ENCODE measurements around the gene MICAL2. TPM values are rescaled to one million over a fixed set of nuclear protein-coding genes. Genes with fewer than 3 reads are reported as not detected.

Gene MICAL2
- total RNA-seq, 1 donor from 2014 or later = 197 TPM

- H3K9me3 ChIP-seq = no peaks in the 10 kb centered on the region
- H3K27me3 ChIP-seq = no peaks in the 10 kb centered on the region
- intact Hi-C loops (cut with DNase I) = loop anchor here (10.0 kb wide), 1 partner anchor 476 kb away; no protein-coding TSS in a partner anchor
- no peak for ATAC-seq
- no peak for DNase-seq
- TF ChIP-seq, protein P1, sequence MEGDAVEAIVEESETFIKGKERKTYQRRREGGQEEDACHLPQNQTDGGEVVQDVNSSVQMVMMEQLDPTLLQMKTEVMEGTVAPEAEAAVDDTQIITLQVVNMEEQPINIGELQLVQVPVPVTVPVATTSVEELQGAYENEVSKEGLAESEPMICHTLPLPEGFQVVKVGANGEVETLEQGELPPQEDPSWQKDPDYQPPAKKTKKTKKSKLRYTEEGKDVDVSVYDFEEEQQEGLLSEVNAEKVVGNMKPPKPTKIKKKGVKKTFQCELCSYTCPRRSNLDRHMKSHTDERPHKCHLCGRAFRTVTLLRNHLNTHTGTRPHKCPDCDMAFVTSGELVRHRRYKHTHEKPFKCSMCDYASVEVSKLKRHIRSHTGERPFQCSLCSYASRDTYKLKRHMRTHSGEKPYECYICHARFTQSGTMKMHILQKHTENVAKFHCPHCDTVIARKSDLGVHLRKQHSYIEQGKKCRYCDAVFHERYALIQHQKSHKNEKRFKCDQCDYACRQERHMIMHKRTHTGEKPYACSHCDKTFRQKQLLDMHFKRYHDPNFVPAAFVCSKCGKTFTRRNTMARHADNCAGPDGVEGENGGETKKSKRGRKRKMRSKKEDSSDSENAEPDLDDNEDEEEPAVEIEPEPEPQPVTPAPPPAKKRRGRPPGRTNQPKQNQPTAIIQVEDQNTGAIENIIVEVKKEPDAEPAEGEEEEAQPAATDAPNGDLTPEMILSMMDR (IDR thresholded peaks at IDR 0.05) = no peak
- H3K36me3 ChIP-seq = no peaks in the 10 kb centered on the region
- peaks cover 19% of the 10 kb centered on the region for H3K4me1 ChIP-seq
- H3K27ac ChIP-seq = no peak overlapping the region
- H3K4me3 ChIP-seq = no peak overlapping the region
Observed at GRCh38 chr11:12270817-12271216, 160.4 kb downstream of the MICAL2 start.

- Histone ChIP-seq H3K4me3 (no peak overlapping the region), H3K27ac (no peak overlapping the region), H3K27me3 (no peaks in the 10 kb centered on the region), H3K4me1 (peaks cover 19% of the 10 kb centered on the region), H3K9me3 (no peaks in the 10 kb centered on the region), H3K36me3 (no peaks in the 10 kb centered on the region)
- ATAC-seq = no peak
- DNase-seq = no peak
- intact Hi-C loops (cut with DNase I) = loop anchor here (10.0 kb wide), 1 partner anchor 476 kb away; no protein-coding TSS in a partner anchor
- TF ChIP-seq, protein P1 (IDR thresholded peaks at IDR 0.05) = no peak
Observed at GRCh38 chr11:12271241-12271640, 160.9 kb downstream of the MICAL2 start.

DNA sequence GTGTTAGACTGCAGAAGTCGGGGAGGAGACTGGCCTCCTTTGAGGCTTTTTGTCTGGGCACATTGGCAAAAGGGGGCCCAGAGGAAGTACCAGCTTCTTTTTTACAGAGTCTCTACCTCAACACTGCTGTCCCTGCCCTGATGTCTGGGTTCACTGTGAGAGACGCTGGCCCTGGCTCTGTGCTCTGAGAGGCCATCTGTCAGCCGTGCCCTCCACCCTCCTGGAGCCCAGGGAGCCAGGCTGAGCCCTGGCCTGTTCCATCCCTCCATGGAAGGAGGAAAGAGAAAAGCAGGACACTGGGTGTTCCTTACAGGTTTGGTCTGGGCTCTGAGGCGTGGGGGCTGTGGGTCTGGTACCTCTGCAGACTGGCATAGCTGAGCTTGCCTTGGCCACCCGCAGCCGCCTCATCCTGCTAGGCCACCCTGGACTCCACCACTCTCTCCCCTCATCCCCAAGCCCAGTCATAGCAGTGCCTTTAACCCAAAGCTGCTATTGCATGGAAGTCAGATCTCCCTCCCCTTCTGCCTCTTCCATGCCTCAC, 161.5 kb downstream of the MICAL2 start:
- ATAC-seq = no peak
- intact Hi-C loops (cut with DNase I) = loop anchor here (10.0 kb wide), 1 partner anchor 477 kb away; no protein-coding TSS in a partner anchor
- TF ChIP-seq, protein P1 (IDR thresholded peaks at IDR 0.05) = no peak
- Histone ChIP-seq H3K27me3 (no peaks in the 10 kb centered on the region), H3K9me3 (no peaks in the 10 kb centered on the region), H3K27ac (no peak overlapping the region), H3K4me3 (no peak overlapping the region), H3K4me1 (peaks cover 19% of the 10 kb centered on the region), H3K36me3 (no peaks in the 10 kb centered on the region)
- DNase-seq = no peak

- no peak overlapping the region for H3K27ac ChIP-seq
- H3K4me1 ChIP-seq = peaks cover 19% of the 10 kb centered on the region
- intact Hi-C loops (cut with DNase I) = loop anchor here (10.0 kb wide), 1 partner anchor 478 kb away; no protein-coding TSS in a partner anchor
- no peak for DNase-seq
- no peaks in the 10 kb centered on the region for H3K27me3 ChIP-seq
- ATAC-seq = no peak
- H3K36me3 ChIP-seq = no peaks in the 10 kb centered on the region
- H3K9me3 ChIP-seq = no peaks in the 10 kb centered on the region
- TF ChIP-seq, protein P1 (IDR thresholded peaks at IDR 0.05) = no peak
- H3K4me3 ChIP-seq = no peak overlapping the region
Observed at GRCh38 chr11:12272821-12273617, 162.6 kb downstream of the MICAL2 start.

DNA sequence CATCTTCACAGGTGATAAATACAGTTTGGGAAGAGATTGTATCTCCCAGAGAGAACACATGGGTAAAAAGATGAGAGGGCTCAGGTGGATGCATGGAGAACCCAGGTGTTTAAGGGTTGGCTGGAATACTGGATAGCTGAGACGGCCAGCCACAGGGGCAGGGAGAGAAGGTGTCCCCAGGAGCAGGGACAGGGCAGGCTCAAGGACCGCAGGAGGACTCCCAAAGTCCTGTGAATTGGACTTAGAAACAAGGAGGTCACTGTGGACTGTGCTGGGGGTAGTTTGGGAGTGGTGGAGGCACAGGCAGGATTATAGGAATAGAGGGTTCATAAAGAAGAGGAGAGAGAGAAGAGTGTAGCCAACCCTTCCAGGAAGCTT, 163.2 kb downstream of the MICAL2 start:
- DNase-seq (no peak), ATAC-seq (no peak)
- Histone ChIP-seq H3K4me3 (no peak overlapping the region), H3K36me3 (no peaks in the 10 kb centered on the region), H3K27ac (no peak overlapping the region), H3K27me3 (no peaks in the 10 kb centered on the region), H3K4me1 (peaks cover 13% of the 10 kb centered on the region), H3K9me3 (no peaks in the 10 kb centered on the region)
- intact Hi-C loops (cut with DNase I) = loop anchor here (10.0 kb wide), 1 partner anchor 479 kb away; no protein-coding TSS in a partner anchor
- TF ChIP-seq, protein P1 (IDR thresholded peaks at IDR 0.05) = no peak

All from upper lobe of right lung (tissue), 1 donor.